Astrocyte (in vitro differentiated cells and primary cell): ENCODE data around the gene TTC27.

Source experiments
- CTCF ChIP-seq: IDR thresholded peaks from 2 replicates; pipeline ENCODE4 v1.5.1; 2011; ENCODE audit warnings: low read depth, mild to moderate bottlenecking, inconsistent platforms, low read length, moderate library complexity; ENCODE audit not compliant: insufficient read depth
- EZH2 ChIP-seq: IDR thresholded peaks from 2 replicates; pipeline ENCODE4 v1.6.1; 2012; ENCODE audit warnings: mild to moderate bottlenecking, low read length, inconsistent platforms; ENCODE audit not compliant: insufficient read depth

- TF ChIP-seq CTCF, result no peak
- TF ChIP-seq EZH2, result no peak
These were observed 127.8 kb downstream of the TTC27 start for GRCh38 chr2:32755666-32756065.
